Rectal smooth muscle tissue (tissue), 1 donor: ENCODE data around the gene SRSF5.

ENCODE experiments used
- H3K27ac ChIP-seq: one replicate; pipeline ENCODE4 v1.7.0; 2013; ENCODE audit warnings: low read depth, low read length, inconsistent platforms
- H3K27me3 ChIP-seq: one replicate; pipeline ENCODE4 v1.7.0; 2013; ENCODE audit warnings: low read length; ENCODE audit not compliant: control insufficient read depth, insufficient read depth
- H3K36me3 ChIP-seq: one replicate; pipeline ENCODE4 v1.7.0; 2013; ENCODE audit warnings: low read length; ENCODE audit not compliant: control insufficient read depth, insufficient read depth
- H3K4me1 ChIP-seq: one replicate; pipeline ENCODE4 v1.7.0; 2013; ENCODE audit warnings: low read length; ENCODE audit not compliant: control insufficient read depth, insufficient read depth
- H3K4me3 ChIP-seq: one replicate; pipeline ENCODE4 v1.7.0; 2013; ENCODE audit warnings: low read length
- H3K9ac ChIP-seq: one replicate; pipeline ENCODE4 v1.7.0; 2013; ENCODE audit warnings: low read length

SRSF5 gene

DNA sequence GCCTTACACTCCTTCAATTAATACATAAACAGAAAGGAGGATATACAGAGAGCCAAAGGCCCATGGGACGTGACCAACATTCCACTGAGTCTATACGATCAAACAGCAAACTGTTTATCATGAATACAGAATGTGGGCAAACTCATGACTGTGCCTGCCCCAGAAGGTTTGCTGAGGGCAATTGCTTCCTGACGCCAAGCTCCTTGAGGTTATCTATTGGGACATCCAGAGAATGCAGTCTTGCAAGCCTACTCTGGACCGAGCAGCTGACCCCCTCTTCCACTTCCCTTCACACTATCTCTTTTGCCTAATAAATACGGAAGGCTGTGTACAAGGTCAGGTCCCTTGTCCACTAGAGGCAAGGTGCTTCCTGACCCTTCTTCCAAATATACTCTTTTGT is 48.6 kb downstream of the SRSF5 start:
- Histone ChIP-seq H3K4me3 (no peak overlapping the region), H3K27me3 (no peaks in the 10 kb centered on the region), H3K27ac (no peak overlapping the region), H3K4me1 (no peaks in the 10 kb centered on the region), H3K9ac (no peak overlapping the region), H3K36me3 (no peaks in the 10 kb centered on the region)

DNA sequence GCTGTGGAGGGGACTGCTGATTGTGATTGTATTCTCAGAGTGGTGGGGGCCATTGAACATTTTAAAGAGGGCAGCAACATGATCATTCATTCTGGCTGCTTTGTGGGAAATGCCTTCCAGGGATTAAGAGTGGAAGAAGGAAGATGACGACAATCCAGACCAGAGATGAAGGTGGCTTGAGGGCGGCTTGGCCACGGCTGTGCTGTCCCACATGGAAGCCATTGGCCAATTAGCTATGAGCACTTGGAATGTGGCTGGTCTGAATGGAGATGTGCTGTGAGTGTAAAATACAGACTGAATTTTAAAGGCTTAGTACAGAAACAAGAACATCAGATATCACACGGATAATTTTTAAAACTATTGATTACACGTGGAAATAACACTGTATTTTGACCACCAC is 49.3 kb downstream of the SRSF5 start:
- no peaks in the 10 kb centered on the region for H3K4me1 ChIP-seq
- no peak overlapping the region for H3K27ac ChIP-seq
- no peak overlapping the region for H3K9ac ChIP-seq
- H3K36me3 ChIP-seq, result no peaks in the 10 kb centered on the region
- no peak overlapping the region for H3K4me3 ChIP-seq
- no peaks in the 10 kb centered on the region for H3K27me3 ChIP-seq

DNA sequence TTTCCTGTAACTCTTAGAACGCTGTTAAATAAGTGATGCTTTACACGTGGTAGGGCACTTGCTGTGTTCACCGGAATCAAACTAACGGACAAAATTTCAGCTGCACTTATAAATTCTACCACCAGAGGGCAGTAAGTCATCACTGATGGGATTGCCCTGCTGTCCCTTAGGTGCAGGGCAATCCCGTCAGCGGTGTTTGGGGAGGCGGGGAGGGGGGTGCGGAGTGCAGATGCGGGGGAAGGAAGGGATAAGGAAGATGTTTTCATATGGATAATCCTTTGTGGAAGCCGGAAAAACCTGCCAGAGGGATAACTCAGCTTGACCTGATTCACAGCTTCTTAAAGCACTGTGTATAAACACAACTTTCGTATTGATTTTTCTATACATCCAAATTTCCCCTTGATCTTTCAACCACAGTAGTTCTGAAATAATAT is 51.8 kb downstream of the SRSF5 start:
- Histone ChIP-seq H3K4me3 (no peak overlapping the region), H3K36me3 (no peaks in the 10 kb centered on the region), H3K9ac (no peak overlapping the region), H3K4me1 (no peaks in the 10 kb centered on the region), H3K27ac (no peak overlapping the region), H3K27me3 (no peaks in the 10 kb centered on the region)

DNA sequence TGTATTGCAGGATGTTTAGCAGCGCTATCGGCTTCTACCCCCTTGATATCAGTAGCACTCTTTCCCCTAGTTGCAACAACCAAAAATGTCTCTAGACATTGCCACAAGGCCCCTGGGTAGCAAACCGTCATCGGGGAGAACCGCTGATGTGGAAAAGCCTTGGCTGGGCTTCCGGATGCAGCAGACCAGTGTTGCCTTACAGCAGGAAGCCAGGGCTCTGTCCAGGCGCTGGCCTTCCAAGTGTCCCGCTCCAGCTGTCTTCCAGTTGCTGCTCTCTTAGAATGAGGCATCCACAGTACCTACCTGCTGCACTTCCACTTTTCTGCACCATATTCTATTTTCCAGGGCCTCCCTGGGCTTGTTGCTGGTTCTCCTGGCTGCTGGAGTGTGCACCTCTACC is 52.7 kb downstream of the SRSF5 start:
- Histone ChIP-seq H3K4me1 (no peaks in the 10 kb centered on the region), H3K27me3 (no peaks in the 10 kb centered on the region), H3K4me3 (no peak overlapping the region), H3K36me3 (no peaks in the 10 kb centered on the region), H3K27ac (no peak overlapping the region), H3K9ac (no peak overlapping the region)

DNA sequence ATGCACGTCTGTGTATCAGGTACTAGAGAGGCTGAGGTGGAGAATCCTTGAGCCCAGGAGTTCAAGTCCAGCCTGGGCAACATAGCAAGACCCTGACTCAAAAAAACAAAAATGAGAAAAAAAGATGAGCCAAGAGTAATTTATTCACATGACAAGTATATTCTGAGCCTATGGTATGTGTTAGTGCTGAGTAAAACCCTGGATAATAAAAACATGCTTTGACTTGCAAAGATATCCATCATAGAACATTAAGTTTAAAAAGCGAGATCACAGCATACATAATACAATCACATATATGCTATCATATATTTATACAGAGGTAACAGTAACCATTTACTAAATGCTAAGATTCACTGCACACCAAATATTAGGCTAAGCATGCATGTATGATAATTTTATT is 54.0 kb downstream of the SRSF5 start:
- Histone ChIP-seq H3K4me3 (no peak overlapping the region), H3K36me3 (no peaks in the 10 kb centered on the region), H3K27ac (no peak overlapping the region), H3K4me1 (no peaks in the 10 kb centered on the region), H3K9ac (no peak overlapping the region), H3K27me3 (no peaks in the 10 kb centered on the region)
